ENCODE measurements around the gene ADGRG7. TPM values are rescaled to one million over a fixed set of nuclear protein-coding genes. Genes with fewer than 3 reads are reported as not detected.

ADGRG7 gene
- total and polyA plus RNA-seq, 4 donors, result 2.1 to 65.5 (median 13.7) TPM

GRCh38 chr3:100717637-100718487, 108.5 kb downstream of the ADGRG7 start (continued):
- no peak for TF ChIP-seq REST (IDR thresholded peaks at IDR 0.05)
- TF ChIP-seq HNF4A (conservative IDR thresholded peaks at IDR 0.05), result peak; percentile 32 to 57

GRCh38 chr3:100719136-100719535, 109.7 kb downstream of the ADGRG7 start:
- H3K36me3 ChIP-seq (ENCODE audit: control insufficient read depth in 4 of 4, insufficient read depth in 3 of 4, low read depth in 1 of 4, low read length in 3 of 4), result peaks cover 7 to 31% (median 17%) of the 10 kb centered on the region in 4 donors
- H3K4me1 ChIP-seq (ENCODE audit: control insufficient read depth in 4 of 4, insufficient read depth in 4 of 4, low read length in 3 of 4), result peaks cover 7 to 30% (median 18%) of the 10 kb centered on the region in 4 donors
- TF ChIP-seq FOXA2 (IDR thresholded peaks at IDR 0.05) (no peak), HNF4A (conservative IDR thresholded peaks at IDR 0.05) (no peak), RAD21 (IDR thresholded peaks at IDR 0.05) (no peak), EGR1 (IDR thresholded peaks at IDR 0.05; ENCODE audit: low read depth in 2 of 2) (no peak), YY1 (IDR thresholded peaks at IDR 0.05) (no peak), FOXA1 (IDR thresholded peaks at IDR 0.05) (no peak), NR2F2 (IDR thresholded peaks at IDR 0.05) (no peak)
- TF ChIP-seq, protein P1, sequence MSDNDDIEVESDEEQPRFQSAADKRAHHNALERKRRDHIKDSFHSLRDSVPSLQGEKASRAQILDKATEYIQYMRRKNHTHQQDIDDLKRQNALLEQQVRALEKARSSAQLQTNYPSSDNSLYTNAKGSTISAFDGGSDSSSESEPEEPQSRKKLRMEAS (IDR thresholded peaks at IDR 0.05), result no peak
- WGBS, result 22% methylated on average over 1 of the region's 1 CpG
- H3K9me3 ChIP-seq (ENCODE audit: control insufficient read depth in 4 of 4, low read length in 3 of 4), result no peaks in the 10 kb centered on the region
- no peak for DNase-seq (ENCODE audit: low spot score)
- H3K9ac ChIP-seq (ENCODE audit: low read depth in 1 of 2, low read length in 2 of 2), result no peak overlapping the region
- no peaks in the 10 kb centered on the region for H3K27me3 ChIP-seq (ENCODE audit: control insufficient read depth in 4 of 4, insufficient read depth in 4 of 4, low read length in 3 of 4)
- H3K27ac ChIP-seq (ENCODE audit: low read depth in 1 of 2, low read length in 2 of 2), result no peak overlapping the region
- H3K4me3 ChIP-seq (ENCODE audit: low read depth in 1 of 3, low read length in 3 of 3), result no peak overlapping the region

DNA sequence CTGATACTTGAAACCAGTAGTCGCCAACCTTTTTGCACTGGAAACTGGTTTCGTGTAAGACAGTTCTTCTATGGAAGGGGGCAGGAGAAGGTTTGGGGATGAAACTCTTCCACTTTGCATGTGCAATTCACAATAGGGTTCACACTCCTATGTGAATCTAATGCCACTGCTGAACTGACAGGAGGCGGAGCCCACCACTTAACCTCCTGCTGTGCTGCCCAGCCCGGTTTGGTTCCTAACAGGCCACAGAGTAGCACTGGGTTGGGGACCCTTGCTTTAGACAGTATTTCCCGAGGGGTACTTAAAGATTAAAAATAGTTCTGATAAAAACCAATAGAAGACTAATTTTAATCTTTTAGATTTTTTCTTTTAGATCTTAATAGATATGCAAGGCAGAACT, 111.0 kb downstream of the ADGRG7 start:
- Histone ChIP-seq H3K4me3 (ENCODE audit: low read depth in 1 of 3, low read length in 3 of 3) (no peak overlapping the region), H3K36me3 (ENCODE audit: control insufficient read depth in 4 of 4, insufficient read depth in 3 of 4, low read depth in 1 of 4, low read length in 3 of 4) (peaks cover 7 to 20% (median 12%) of the 10 kb centered on the region in 4 donors), H3K27me3 (ENCODE audit: control insufficient read depth in 4 of 4, insufficient read depth in 4 of 4, low read length in 3 of 4) (no peaks in the 10 kb centered on the region), H3K9me3 (ENCODE audit: control insufficient read depth in 4 of 4, low read length in 3 of 4) (no peaks in the 10 kb centered on the region), H3K4me1 (ENCODE audit: control insufficient read depth in 4 of 4, insufficient read depth in 4 of 4, low read length in 3 of 4) (peaks cover 7 to 26% (median 17%) of the 10 kb centered on the region in 4 donors), H3K9ac (ENCODE audit: low read depth in 1 of 2, low read length in 2 of 2) (no peak overlapping the region), H3K27ac (ENCODE audit: low read depth in 1 of 2, low read length in 2 of 2) (no peak overlapping the region)
- DNase-seq (ENCODE audit: low spot score), result no peak
- TF ChIP-seq YY1 (IDR thresholded peaks at IDR 0.05) (no peak), TAF1 (conservative IDR thresholded peaks at IDR 0.05) (no peak), HNF4G (IDR thresholded peaks at IDR 0.05) (no peak), SP1 (IDR thresholded peaks at IDR 0.05) (no peak), JUND (IDR thresholded peaks at IDR 0.05) (no peak), ZBTB33 (IDR thresholded peaks at IDR 0.05) (no peak), EGR1 (IDR thresholded peaks at IDR 0.05; ENCODE audit: low read depth in 2 of 2) (no peak), REST (IDR thresholded peaks at IDR 0.05) (no peak), FOXA1 (IDR thresholded peaks at IDR 0.05) (no peak)
- TF ChIP-seq, protein P1 (IDR thresholded peaks at IDR 0.05), result no peak
- TF ChIP-seq, protein P2, sequence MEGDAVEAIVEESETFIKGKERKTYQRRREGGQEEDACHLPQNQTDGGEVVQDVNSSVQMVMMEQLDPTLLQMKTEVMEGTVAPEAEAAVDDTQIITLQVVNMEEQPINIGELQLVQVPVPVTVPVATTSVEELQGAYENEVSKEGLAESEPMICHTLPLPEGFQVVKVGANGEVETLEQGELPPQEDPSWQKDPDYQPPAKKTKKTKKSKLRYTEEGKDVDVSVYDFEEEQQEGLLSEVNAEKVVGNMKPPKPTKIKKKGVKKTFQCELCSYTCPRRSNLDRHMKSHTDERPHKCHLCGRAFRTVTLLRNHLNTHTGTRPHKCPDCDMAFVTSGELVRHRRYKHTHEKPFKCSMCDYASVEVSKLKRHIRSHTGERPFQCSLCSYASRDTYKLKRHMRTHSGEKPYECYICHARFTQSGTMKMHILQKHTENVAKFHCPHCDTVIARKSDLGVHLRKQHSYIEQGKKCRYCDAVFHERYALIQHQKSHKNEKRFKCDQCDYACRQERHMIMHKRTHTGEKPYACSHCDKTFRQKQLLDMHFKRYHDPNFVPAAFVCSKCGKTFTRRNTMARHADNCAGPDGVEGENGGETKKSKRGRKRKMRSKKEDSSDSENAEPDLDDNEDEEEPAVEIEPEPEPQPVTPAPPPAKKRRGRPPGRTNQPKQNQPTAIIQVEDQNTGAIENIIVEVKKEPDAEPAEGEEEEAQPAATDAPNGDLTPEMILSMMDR (IDR thresholded peaks at IDR 0.05; ENCODE audit: low read depth, low read length, missing input control), result no peak
- WGBS, result 88% methylated on average over 5 of the region's 5 CpGs

All from liver (tissue), 9 donors.